HCT116 (cell line): ENCODE measurements around the gene ATG12. TPM values are rescaled to one million over a fixed set of nuclear protein-coding genes. Genes with fewer than 3 reads are reported as not detected.

Source experiments
- ATAC-seq: fragments of 200-7000 bp; cut with Tn5 transposase; 2 replicates; pipeline ENCODE4 v1.9.1; 2020; ENCODE audit warnings: mild to moderate bottlenecking, moderate library complexity
- BruUV-seq: library from RNA; stranded (reverse); fragments of 400-500 nt; replicated peaks from 2 replicates; lab custom pipeline; 2021; lab: Mats Ljungman, UMichigan
- CTCF ChIA-PET: fragments of 300-600 bp; sonication (Branson Sonifier 250); formaldehyde crosslinking; loops from one replicate; lab custom pipeline; 2021; ENCODE audit warnings: antibody characterized with exemption; lab: Charles Lee
- POLR2A ChIA-PET: fragments of 300-600, 350-600 bp; sonication (Branson Sonifier 250); formaldehyde crosslinking; loops from one replicate; lab custom pipeline; 2021; ENCODE audit warnings: antibody characterized with exemption; lab: Charles Lee
- RAD21 ChIA-PET, 2 experiments: fragments of 300-600 bp; sonication (Branson Sonifier 250); formaldehyde crosslinking; loops; one replicate each; lab custom pipeline; 2023; ENCODE audit warnings: low total read pairs in 2 of 2; ENCODE audit not compliant: uncharacterized antibody in 2 of 2, unreplicated experiment in 2 of 2, low non-redundant PET in 1 of 2; lab: Charles Lee
- DNase-seq: peaks from one replicate; pipeline ENCODE4 v3.0.0-alpha.2; 2010; ENCODE audit warnings: low read depth, low spot score
- H2AFZ ChIP-seq: fragments of 200-600 bp; shearing (Covaris generic), sonication (generic); 2 replicates; pipeline ENCODE4 v1.6.1; 2017; ENCODE audit warnings: low read depth, mixed run types, mixed read lengths, antibody characterized with exemption, low read length; ENCODE audit not compliant: poor library complexity, severe bottlenecking
- H3K27ac ChIP-seq: 2 replicates; pipeline ENCODE4 v1.5.1; 2012; ENCODE audit warnings: low read depth, low read length
- H3K27me3 ChIP-seq: fragments of 200-600 bp; sonication (generic); 2 replicates; pipeline ENCODE4 v1.6.1; 2016; ENCODE audit warnings: mixed run types, low read length, mixed read lengths; ENCODE audit not compliant: insufficient read depth
- H3K36me3 ChIP-seq, 2 experiments: fragments of 200-500 bp in 1 of 2; fragments of 200-600 bp in 1 of 2; sonication (Bioruptor generic) in 1 of 2; sonication (generic) in 1 of 2; 2 replicates each; pipeline versions ENCODE4 v1.5.1 to v1.6.1; 2014 to 2016; ENCODE audit warnings: low read length in 2 of 2, inconsistent platforms in 1 of 2, mixed read lengths in 1 of 2, mixed run types in 1 of 2; ENCODE audit not compliant: insufficient read depth in 2 of 2, control insufficient read depth in 1 of 2
- H3K4me1 ChIP-seq, 2 experiments: fragments of 200-600 bp in 1 of 2; sonication (generic) in 1 of 2; 2 replicates each; pipeline versions ENCODE4 v1.5.1 to v1.6.1; 2012 to 2017; ENCODE audit warnings: low read length in 2 of 2, inconsistent platforms in 1 of 2, mild to moderate bottlenecking in 1 of 2, mixed read lengths in 1 of 2, mixed run types in 1 of 2, moderate library complexity in 1 of 2; ENCODE audit not compliant: insufficient read depth in 2 of 2, control insufficient read depth in 1 of 2
- H3K4me2 ChIP-seq: fragments of 200-600 bp; sonication (generic); 2 replicates; pipeline ENCODE4 v1.6.1; 2017; ENCODE audit warnings: mixed run types, low read length, mixed read lengths
- H3K4me3 ChIP-seq, 2 experiments: fragments of 200-600 bp in 1 of 2; sonication (generic) in 1 of 2; replicated peaks in 1 of 2; 2 replicates each; pipeline ENCODE4 v1.5.1; 2011 to 2016; ENCODE audit warnings: low read length in 2 of 2, control low read depth in 1 of 2, low read depth in 1 of 2, mild to moderate bottlenecking in 1 of 2, mixed read lengths in 1 of 2, mixed run types in 1 of 2
- H3K79me2 ChIP-seq: fragments of 200-600 bp; sonication (generic); 2 replicates; pipeline ENCODE4 v1.6.1; 2017; ENCODE audit warnings: mild to moderate bottlenecking, mixed run types, low read length, moderate library complexity, mixed read lengths; ENCODE audit not compliant: insufficient read depth
- H3K9ac ChIP-seq: fragments of 200-600 bp; sonication (generic); 2 replicates; pipeline ENCODE4 v1.6.1; 2016; ENCODE audit warnings: low read length, mixed read lengths
- H3K9me2 ChIP-seq: fragments of 200-600 bp; sonication (generic), shearing (Covaris generic); 2 replicates; pipeline ENCODE4 v1.6.1; 2017; ENCODE audit warnings: mixed run types, mild to moderate bottlenecking, moderate library complexity; ENCODE audit not compliant: insufficient read depth
- H3K9me3 ChIP-seq, 2 experiments: fragments of 200-500 bp in 1 of 2; fragments of 200-600 bp in 1 of 2; sonication (Bioruptor generic) in 1 of 2; sonication (generic) in 1 of 2; 2 replicates each; pipeline ENCODE4 v1.6.1; 2014 to 2017; ENCODE audit warnings: low read length in 2 of 2, mixed read lengths in 2 of 2, inconsistent platforms in 1 of 2, low read depth in 1 of 2, mild to moderate bottlenecking in 1 of 2, mixed run types in 1 of 2, moderate library complexity in 1 of 2; ENCODE audit not compliant: control insufficient read depth in 1 of 2, insufficient read depth in 1 of 2
- H4K20me1 ChIP-seq: fragments of 200-600 bp; sonication (generic), shearing (Covaris generic); 2 replicates; pipeline ENCODE4 v1.6.1; 2017; ENCODE audit warnings: mixed run types, mild to moderate bottlenecking, moderate library complexity; ENCODE audit not compliant: insufficient read depth
- CBX3 ChIP-seq: IDR thresholded peaks from 2 replicates; pipeline ENCODE4 v1.6.1; 2012; ENCODE audit warnings: low read depth
- CEBPB ChIP-seq: IDR thresholded peaks from 2 replicates; pipeline ENCODE4 v1.6.1; 2012; ENCODE audit warnings: low read depth
- CTCF ChIP-seq, 3 experiments: fragments of 200-600 bp in 1 of 3; sonication (generic) in 1 of 3; IDR thresholded peaks in 2 of 3; conservative IDR thresholded peaks in 1 of 3; 2 replicates each; pipeline ENCODE4 v1.5.1; 2012 to 2017; ENCODE audit warnings: low read depth in 2 of 3, low read length in 2 of 3, antibody characterized with exemption in 1 of 3, borderline replicate concordance in 1 of 3, control low read depth in 1 of 3, mild to moderate bottlenecking in 1 of 3, mixed read lengths in 1 of 3, mixed run types in 1 of 3, moderate library complexity in 1 of 3; ENCODE audit not compliant: insufficient read depth in 1 of 3
- EGR1 ChIP-seq: IDR thresholded peaks from 2 replicates; pipeline ENCODE4 v1.6.1; 2012; ENCODE audit warnings: low read depth
- ELF1 ChIP-seq: IDR thresholded peaks from 2 replicates; pipeline ENCODE4 v1.6.1; 2012; ENCODE audit warnings: low read depth, borderline replicate concordance
- EZH2 ChIP-seq: fragments of 200-600 bp; sonication (generic); IDR thresholded peaks from 2 replicates; pipeline ENCODE4 v1.6.1; 2017; ENCODE audit warnings: antibody characterized with exemption, mixed run types
- EZH2phosphoT487 ChIP-seq: fragments of 200-600 bp; IDR thresholded peaks from 2 replicates; pipeline ENCODE4 v1.6.1; 2018; ENCODE audit warnings: antibody characterized with exemption, borderline replicate concordance
- FOSL1 ChIP-seq: IDR thresholded peaks from 2 replicates; pipeline ENCODE4 v1.6.1; 2012; ENCODE audit warnings: low read depth
- JUND ChIP-seq: IDR thresholded peaks from 2 replicates; pipeline ENCODE4 v1.6.1; 2012
- POLR2A ChIP-seq: IDR thresholded peaks from 2 replicates; pipeline ENCODE4 v1.7.0; 2011; ENCODE audit warnings: borderline replicate concordance; ENCODE audit not compliant: insufficient read depth, insufficient read length; ENCODE audit errors: extremely low read depth
- POLR2AphosphoS5 ChIP-seq: IDR thresholded peaks from 2 replicates; pipeline ENCODE4 v1.6.1; 2011; ENCODE audit warnings: mild to moderate bottlenecking, low read depth, low read length, moderate library complexity
- RAD21 ChIP-seq: IDR thresholded peaks from 2 replicates; pipeline ENCODE4 v1.6.1; 2012; ENCODE audit warnings: low read depth, mild to moderate bottlenecking
- REST ChIP-seq: IDR thresholded peaks from 2 replicates; pipeline ENCODE4 v1.6.1; 2012; ENCODE audit warnings: low read depth
- SIN3A ChIP-seq: IDR thresholded peaks from 2 replicates; pipeline ENCODE4 v1.6.1; 2012; ENCODE audit warnings: low read depth
- SP1 ChIP-seq: IDR thresholded peaks from 2 replicates; pipeline ENCODE4 v1.6.1; 2012; ENCODE audit warnings: low read depth
- SRF ChIP-seq: IDR thresholded peaks from 2 replicates; pipeline ENCODE4 v1.6.1; 2012; ENCODE audit warnings: low read depth
- YY1 ChIP-seq: IDR thresholded peaks from 2 replicates; pipeline ENCODE4 v1.6.1; 2011; ENCODE audit warnings: low read length, low read depth, moderate library complexity, mild to moderate bottlenecking; ENCODE audit not compliant: insufficient replicate concordance; ENCODE audit errors: extremely low read depth
- ZBTB33 ChIP-seq: IDR thresholded peaks from 2 replicates; pipeline ENCODE4 v1.6.1; 2011; ENCODE audit warnings: mild to moderate bottlenecking, low read length, moderate library complexity; ENCODE audit not compliant: insufficient replicate concordance; ENCODE audit errors: extremely low read depth
- ZFX ChIP-seq: fragments of 450-650 bp; IDR thresholded peaks from 2 replicates; pipeline ENCODE4 v1.6.1; 2017
- ZNF274 ChIP-seq: fragments of 200-500 bp; sonication (Bioruptor generic); IDR thresholded peaks from 2 replicates; pipeline ENCODE4 v1.6.1; 2014; ENCODE audit warnings: mild to moderate bottlenecking, low read depth, low read length, inconsistent platforms
- intact Hi-C: fragments of 100-400 bp; cut with micrococcal nuclease; formaldehyde crosslinking; loops from 2 replicates; pipeline ENCODE4 v1.10.0; 2022
- total RNA-seq: library from RNA; stranded (reverse); gene quantifications from one replicate; pipeline ENCODE4 v1.2.1, GENCODE V29; 2021; ENCODE audit not compliant: unreplicated experiment

The ATG12 gene
- total RNA-seq, 1 experiment from 2014 or later: 270 TPM

- ChIA-PET RAD21 (no interaction called here), POLR2A (interaction anchor here (1.2 kb wide), 1 partner anchor 13 kb away, joined by 3 read pairs; no protein-coding TSS in a partner anchor)
- DNase-seq: no peak
Measured at GRCh38 chr5:115869256-115869795, 28.0 kb upstream of the ATG12 start.

More at GRCh38 chr5:115869256-115869795, 28.0 kb upstream of the ATG12 start:
- CTCF ChIA-PET: no interaction called here
- Histone ChIP-seq H2AFZ (no peak overlapping the region), H3K4me1 (peaks cover 60 to 61% of the 10 kb centered on the region in 2 experiments), H3K4me3 (no peak overlapping the region), H4K20me1 (peaks cover 12% of the 10 kb centered on the region; the same call in 1 of the 2 replicates), H3K79me2 (peaks cover 99% of the 10 kb centered on the region), H3K36me3 (peaks cover 4 to 45% of the 10 kb centered on the region in 2 experiments; a peak in 3 of 4 replicates), H3K9ac (no peak overlapping the region), H3K9me3 (no peaks in the 10 kb centered on the region), H3K4me2 (no peak overlapping the region), H3K27ac (no peak overlapping the region), H3K9me2 (no peaks in the 10 kb centered on the region), H3K27me3 (no peaks in the 10 kb centered on the region)
- no peak for ATAC-seq
- intact Hi-C loops: no loop called here
- no TSS peak for BruUV-seq
- TF ChIP-seq FOSL1: no peak
- TF ChIP-seq ZNF274: no peak
- no peak for TF ChIP-seq SIN3A
- TF ChIP-seq ZBTB33: no peak
- TF ChIP-seq REST: no peak
- no peak for TF ChIP-seq EGR1
- TF ChIP-seq EZH2phosphoT487: no peak
- TF ChIP-seq ELF1: no peak
- no peak for TF ChIP-seq RAD21
- TF ChIP-seq POLR2AphosphoS5: no peak; the same call in 1 of the 2 replicates
- no peak for TF ChIP-seq CEBPB
- no peak for TF ChIP-seq YY1
- TF ChIP-seq EZH2: no peak
- no peak for TF ChIP-seq POLR2A
- no peak for TF ChIP-seq CTCF (IDR thresholded peaks at IDR 0.05 in 2 of 3, conservative IDR thresholded peaks at IDR 0.05 in 1 of 3; ENCODE audit: borderline replicate concordance in 1 of 3, insufficient read depth in 1 of 3, low read depth in 2 of 3, low read length in 2 of 3)
- no peak for TF ChIP-seq CBX3
- no peak for TF ChIP-seq JUND
- no peak for TF ChIP-seq ZFX
- no peak for TF ChIP-seq SRF
- TF ChIP-seq SP1: no peak
